Measurements from ENCODE around the gene ZNF554.
A peak's percentile ranks its signal among the peaks of the same experiment; 100 is the strongest.

Gene ZNF554

GRCh38 chr19:2819540-2820111 lies at the start of gene ZNF554:
Gene ZNF554 (plus strand): TSS chr19:2819868. CDS start chr19:2820072, 204 bp downstream.
- peak within 1 kb of the TSS; percentile 31; the same call in 1 of the 2 replicates for H3K27ac ChIP-seq (ENCODE audit: low read length)
- peak within 1 kb of the TSS; percentile 99 for H3K4me2 ChIP-seq (ENCODE audit: low read length)
- no peaks in the 10 kb centered on the region for H3K27me3 ChIP-seq (ENCODE audit: low read depth, low read length)
- no peaks in the 10 kb centered on the region for H3K9me3 ChIP-seq (ENCODE audit: insufficient read depth, low read length)
- peaks cover 25% of the 10 kb centered on the region for H3K36me3 ChIP-seq (replicated peaks; ENCODE audit: low read depth, low read length)
- peaks cover 3% of the 10 kb centered on the region; the same call in 1 of the 2 replicates for H3K4me1 ChIP-seq (ENCODE audit: low read length)
- no peak for TF ChIP-seq EZH2phosphoT487 (IDR thresholded peaks at IDR 0.05; ENCODE audit: low read depth)
- TF ChIP-seq CTCF (IDR thresholded peaks at IDR 0.05; ENCODE audit: low read depth, low read length) = peak; percentile 85
- no peaks in the 10 kb centered on the region for H4K20me1 ChIP-seq (ENCODE audit: insufficient read depth, low read length)
- peak within 1 kb of the TSS; percentile 88 for H3K4me3 ChIP-seq (ENCODE audit: low read length)
- peaks cover 4% of the 10 kb centered on the region for H3K79me2 ChIP-seq (ENCODE audit: low read length)
- peak within 1 kb of the TSS; percentile 70 for H3K9ac ChIP-seq (ENCODE audit: low read length)
- peak within 1 kb of the TSS; percentile 40 for H2AFZ ChIP-seq (ENCODE audit: low read depth, low read length)

GRCh38 chr19:2770055-2771013 lies 49.3 kb upstream of the ZNF554 start:
- H3K27ac ChIP-seq (ENCODE audit: low read length) = no peak overlapping the region
- no peaks in the 10 kb centered on the region for H3K27me3 ChIP-seq (ENCODE audit: low read depth, low read length)
- peaks cover 68% of the 10 kb centered on the region for H3K79me2 ChIP-seq (ENCODE audit: low read length)
- H3K36me3 ChIP-seq (replicated peaks; ENCODE audit: low read depth, low read length) = peaks cover 42% of the 10 kb centered on the region
- no peaks in the 10 kb centered on the region for H3K9me3 ChIP-seq (ENCODE audit: insufficient read depth, low read length)
- no peak overlapping the region for H2AFZ ChIP-seq (ENCODE audit: low read depth, low read length)
- TF ChIP-seq EZH2phosphoT487 (IDR thresholded peaks at IDR 0.05; ENCODE audit: low read depth) (no peak), CTCF (IDR thresholded peaks at IDR 0.05; ENCODE audit: low read depth, low read length) (no peak)
- H3K4me1 ChIP-seq (ENCODE audit: low read length) = no peaks in the 10 kb centered on the region
- no peak overlapping the region for H3K9ac ChIP-seq (ENCODE audit: low read length)
- no peak overlapping the region for H3K4me2 ChIP-seq (ENCODE audit: low read length)
- peaks cover 55% of the 10 kb centered on the region for H4K20me1 ChIP-seq (ENCODE audit: insufficient read depth, low read length)
- H3K4me3 ChIP-seq (ENCODE audit: low read length) = no peak overlapping the region

- Histone ChIP-seq H3K27me3 (ENCODE audit: low read depth, low read length) (no peaks in the 10 kb centered on the region), H3K36me3 (replicated peaks; ENCODE audit: low read depth, low read length) (peaks cover 39% of the 10 kb centered on the region), H3K4me2 (ENCODE audit: low read length) (no peak overlapping the region), H3K4me3 (ENCODE audit: low read length) (no peak overlapping the region), H3K9ac (ENCODE audit: low read length) (no peak overlapping the region), H3K4me1 (ENCODE audit: low read length) (no peaks in the 10 kb centered on the region), H3K27ac (ENCODE audit: low read length) (no peak overlapping the region), H2AFZ (ENCODE audit: low read depth, low read length) (no peak overlapping the region), H3K79me2 (ENCODE audit: low read length) (peaks cover 85% of the 10 kb centered on the region), H3K9me3 (ENCODE audit: insufficient read depth, low read length) (no peaks in the 10 kb centered on the region), H4K20me1 (ENCODE audit: insufficient read depth, low read length) (peaks cover 68% of the 10 kb centered on the region)
- no peak for TF ChIP-seq EZH2phosphoT487 (IDR thresholded peaks at IDR 0.05; ENCODE audit: low read depth)
- no peak for TF ChIP-seq CTCF (IDR thresholded peaks at IDR 0.05; ENCODE audit: low read depth, low read length)
These were observed 47.6 kb upstream of the ZNF554 start for GRCh38 chr19:2771786-2772674.
